Activated naive CD4-positive, alpha-beta T cell treated with anti-CD3 and anti-CD28 coated beads for 36 hours (primary cell): ENCODE data around the gene CDPF1. TPM values are rescaled to one million over a fixed set of nuclear protein-coding genes. Genes with fewer than 3 reads are reported as not detected.
"Not testable (repeated sequence)": the region's sequence is repeated elsewhere in the genome, so short reads cannot be mapped to it uniquely, and the experiment has no call there.

Source experiments
- CTCF ChIA-PET: fragments of 350-600 bp; sonication (Branson Sonifier 250); formaldehyde crosslinking; loops from one replicate; lab custom pipeline; 2021; ENCODE audit warnings: antibody characterized with exemption; lab: Charles Lee
- DNase-seq: peaks from one replicate; pipeline ENCODE4 v3.0.0-alpha.2; 2020
- H3K27ac Mint-ChIP-seq: one replicate; pipeline ENCODE4 v1.8.0; 2021; ENCODE audit warnings: mild to moderate bottlenecking, mixed read lengths
- H3K27me3 Mint-ChIP-seq: one replicate; pipeline ENCODE4 v1.8.0; 2021; ENCODE audit warnings: low read depth, mixed read lengths
- H3K36me3 Mint-ChIP-seq: one replicate; pipeline ENCODE4 v1.8.0; 2021; ENCODE audit warnings: low read depth, mixed read lengths
- H3K4me1 Mint-ChIP-seq: one replicate; pipeline ENCODE4 v1.8.0; 2021; ENCODE audit warnings: low read depth, mixed read lengths
- H3K4me3 Mint-ChIP-seq: one replicate; pipeline ENCODE4 v1.8.0; 2021; ENCODE audit warnings: mild to moderate bottlenecking, moderate library complexity, mixed read lengths
- H3K9me3 Mint-ChIP-seq: one replicate; pipeline ENCODE4 v1.8.0; 2021; ENCODE audit warnings: mixed read lengths
- intact Hi-C: fragments of 100-400 bp; cut with micrococcal nuclease; formaldehyde crosslinking; loops from one replicate; pipeline ENCODE4 v1.15.1; 2023
- total RNA-seq, 2 experiments: library from RNA; stranded (reverse); gene quantifications; one replicate each; pipeline ENCODE4 v1.2.3, GENCODE V29; 2021

The CDPF1 gene
- total RNA-seq, 2 experiments from 2014 or later, result 6.9 to 8.0 TPM

DNA sequence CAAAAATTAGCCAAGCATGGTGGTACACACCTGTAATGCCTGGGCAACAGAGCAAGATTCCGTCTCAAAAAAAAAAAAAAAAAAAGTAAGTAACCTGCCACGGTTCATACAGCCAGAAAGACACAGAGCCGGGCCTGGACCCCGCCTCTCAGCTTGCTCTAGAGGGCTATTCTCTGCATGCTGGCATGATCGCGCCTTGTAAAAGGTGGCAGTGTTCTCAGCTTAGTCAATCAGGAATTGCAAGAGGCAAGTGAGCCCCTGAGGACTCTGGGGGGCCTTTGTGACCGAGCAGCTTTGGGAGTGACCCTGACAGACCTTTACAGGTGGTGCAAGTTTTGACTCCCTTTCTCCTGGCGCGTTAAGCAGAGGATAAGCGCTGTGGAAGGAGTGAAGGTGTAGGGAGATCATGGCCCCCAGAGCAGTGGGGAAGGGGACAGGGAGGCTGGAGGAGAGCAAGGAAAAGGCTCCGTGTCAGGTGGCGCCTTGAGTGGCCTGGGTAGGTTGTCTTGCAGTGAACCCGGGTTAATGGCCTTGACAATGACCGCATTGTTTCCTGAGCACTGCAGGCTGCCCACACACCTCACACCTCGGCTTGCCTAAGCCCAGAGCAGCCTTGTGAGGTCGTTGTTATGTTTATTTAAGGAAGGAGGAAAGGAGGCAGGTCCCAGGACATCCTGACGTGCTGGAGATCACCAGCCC is 48.9 kb downstream of the CDPF1 start:
- Mint-ChIP-seq H3K36me3 (peaks cover 8% of the 10 kb centered on the region), H3K27ac (no peak overlapping the region), H3K4me3 (no peak overlapping the region), H3K9me3 (no peaks in the 10 kb centered on the region), H3K27me3 (no peaks in the 10 kb centered on the region), H3K4me1 (no peaks in the 10 kb centered on the region)
- intact Hi-C loops, result no loop called here
- DNase-seq, result no peak
- CTCF ChIA-PET, result no interaction called here

GRCh38 chr22:46198806-46199205 is 51.3 kb downstream of the CDPF1 start:
- H3K4me1 Mint-ChIP-seq, intact Hi-C loops, H3K36me3 Mint-ChIP-seq, H3K9me3 Mint-ChIP-seq, H3K27ac Mint-ChIP-seq, DNase-seq, H3K27me3 Mint-ChIP-seq, H3K4me3 Mint-ChIP-seq: not testable (repeated sequence)
- CTCF ChIA-PET, result interaction anchor here (0.6 kb wide), 1 partner anchor 621 kb away, joined by 3 read pairs; no protein-coding TSS in a partner anchor

- CTCF ChIA-PET, result no interaction called here
- no peak for DNase-seq
- intact Hi-C loops, result no loop called here
- no peaks in the 10 kb centered on the region for H3K4me1 Mint-ChIP-seq
- peaks cover 4% of the 10 kb centered on the region for H3K36me3 Mint-ChIP-seq
- H3K27me3 Mint-ChIP-seq, result no peaks in the 10 kb centered on the region
- H3K9me3 Mint-ChIP-seq, result no peaks in the 10 kb centered on the region
- no peak overlapping the region for H3K4me3 Mint-ChIP-seq
- H3K27ac Mint-ChIP-seq, result no peak overlapping the region
These were observed 51.8 kb downstream of the CDPF1 start for GRCh38 chr22:46198274-46198673.

- H3K9me3 Mint-ChIP-seq, result peaks cover 2% of the 10 kb centered on the region
- CTCF ChIA-PET, result no interaction called here
- H3K27ac Mint-ChIP-seq, result no peak overlapping the region
- H3K4me1 Mint-ChIP-seq, result no peaks in the 10 kb centered on the region
- intact Hi-C loops, result no loop called here
- DNase-seq, result no peak
- H3K27me3 Mint-ChIP-seq, result no peaks in the 10 kb centered on the region
- no peak overlapping the region for H3K4me3 Mint-ChIP-seq
- H3K36me3 Mint-ChIP-seq, result peaks cover 5% of the 10 kb centered on the region
These were observed 53.8 kb downstream of the CDPF1 start for GRCh38 chr22:46196278-46196677.

- Mint-ChIP-seq H3K4me1 (no peaks in the 10 kb centered on the region), H3K27ac (no peak overlapping the region), H3K27me3 (no peaks in the 10 kb centered on the region), H3K9me3 (peaks cover 2% of the 10 kb centered on the region), H3K36me3 (peaks cover 6% of the 10 kb centered on the region), H3K4me3 (no peak overlapping the region)
- intact Hi-C loops, result no loop called here
- CTCF ChIA-PET, result no interaction called here
- no peak for DNase-seq
These were observed 54.5 kb downstream of the CDPF1 start for GRCh38 chr22:46195487-46196165.

Other genes with a start within 250 kb of the CDPF1 start
- gene PPARA, start 99.8 kb downstream of the CDPF1 start, total RNA-seq, result 1 to 10 TPM; 4.9 to 6.5 TPM
- not detected for gene PKDREJ, start 13.1 kb upstream of the CDPF1 start, total RNA-seq
- gene TTC38, start 17.7 kb upstream of the CDPF1 start, total RNA-seq, result 1 to 10 TPM; 6.1 to 7.2 TPM
- 10 to 100 TPM; 39.7 to 39.8 TPM for gene GTSE1, start 46.6 kb upstream of the CDPF1 start, total RNA-seq
- gene TRMU, start 85.4 kb upstream of the CDPF1 start, total RNA-seq, result 10 to 100 TPM; 57.4 TPM